HEK293 (cell line): ENCODE data around the gene APC2.

Experiments
- CTCF ChIA-PET: fragments of 350-600 bp; formaldehyde crosslinking; extraction: SDS; loops from one replicate; lab custom pipeline; 2021; ENCODE audit warnings: antibody characterized with exemption; lab: Yijun Ruan, JAX
- POLR2A ChIA-PET: fragments of 300-600 bp; formaldehyde crosslinking; extraction: SDS; loops from one replicate; lab custom pipeline; 2020; ENCODE audit warnings: antibody characterized with exemption, inconsistent platforms; lab: Yijun Ruan, JAX
- H3K27ac ChIP-seq: fragments of 200-500 bp; sonication (Bioruptor generic); 2 replicates; pipeline ENCODE4 v1.5.1; 2014; ENCODE audit warnings: low read depth, low read length, control low read depth, inconsistent platforms; ENCODE audit errors: extremely low read depth
- H3K36me3 ChIP-seq, 2 experiments: fragments of 200-500 bp in 1 of 2; sonication (Bioruptor generic) in 1 of 2; 1 replicate in 1 of 2; 2 replicates in 1 of 2; pipeline ENCODE4 v1.5.1; 2014 to 2017; ENCODE audit warnings: inconsistent platforms in 2 of 2, low read length in 2 of 2; ENCODE audit not compliant: control insufficient read depth in 2 of 2, insufficient read depth in 1 of 2
- H3K4me1 ChIP-seq: fragments of 200-500 bp; sonication (Bioruptor generic); 2 replicates; pipeline ENCODE4 v1.5.1; 2014; ENCODE audit warnings: mild to moderate bottlenecking, low read length, inconsistent platforms; ENCODE audit not compliant: control insufficient read depth, insufficient read depth
- H3K4me3 ChIP-seq: 2 replicates; pipeline ENCODE4 v1.5.1; 2011; ENCODE audit warnings: low read depth, mild to moderate bottlenecking, control low read depth, low read length, moderate library complexity
- H3K9me3 ChIP-seq: fragments of 200-500 bp; sonication (Bioruptor generic); 2 replicates; pipeline ENCODE4 v1.5.1; 2014; ENCODE audit warnings: low read depth, low read length, inconsistent platforms; ENCODE audit not compliant: control insufficient read depth, insufficient read depth
- BCL11A ChIP-seq: fragments of 450-650 bp; formaldehyde crosslinking; IDR thresholded peaks from 2 replicates; pipeline ENCODE4 v1.5.1; 2016; ENCODE audit warnings: low read depth, missing biosample characterization, missing genetic modification characterization
- BCL11B ChIP-seq: fragments of 450-650 bp; formaldehyde crosslinking; IDR thresholded peaks from 2 replicates; pipeline ENCODE4 v1.5.1; 2016; ENCODE audit warnings: low read depth, missing biosample characterization, missing genetic modification characterization
- GLIS1 ChIP-seq: fragments of 450-650 bp; formaldehyde crosslinking; IDR thresholded peaks from 2 replicates; pipeline ENCODE4 v1.5.1; 2016; ENCODE audit warnings: missing biosample characterization, missing genetic modification characterization
- MEIS1 ChIP-seq: sonication (generic); formaldehyde crosslinking; IDR thresholded peaks from 2 replicates; pipeline ENCODE4 v1.8.1; 2022; ENCODE audit warnings: missing genetic modification reagents, mild to moderate bottlenecking, borderline replicate concordance
- SETDB1 ChIP-seq: IDR thresholded peaks from one replicate; pipeline ENCODE4 v1.6.1; 2017; ENCODE audit warnings: mild to moderate bottlenecking, low read length, moderate library complexity, mixed read lengths; ENCODE audit not compliant: insufficient read length
- ZFP37 ChIP-seq: fragments of 450-650 bp; formaldehyde crosslinking; IDR thresholded peaks from 2 replicates; pipeline ENCODE4 v1.5.1; 2016; ENCODE audit warnings: missing biosample characterization, missing genetic modification characterization
- ZNF140 ChIP-seq: fragments of 450-650 bp; formaldehyde crosslinking; IDR thresholded peaks from 2 replicates; pipeline ENCODE4 v1.5.1; 2016; ENCODE audit warnings: missing biosample characterization, missing genetic modification characterization
- ZNF146 ChIP-seq: fragments of 450-650 bp; formaldehyde crosslinking; IDR thresholded peaks from 2 replicates; pipeline ENCODE4 v1.5.1; 2016; ENCODE audit warnings: missing biosample characterization, missing genetic modification characterization
- ZNF202 ChIP-seq: fragments of 450-650 bp; formaldehyde crosslinking; IDR thresholded peaks from 2 replicates; pipeline ENCODE4 v1.5.1; 2016; ENCODE audit warnings: missing biosample characterization, missing genetic modification characterization, borderline replicate concordance
- ZNF274 ChIP-seq, 2 experiments: fragments of 200-500 bp in 1 of 2; fragments of 450-650 bp in 1 of 2; sonication (Bioruptor generic) in 1 of 2; formaldehyde crosslinking in 1 of 2; IDR thresholded peaks; 2 replicates each; pipeline versions ENCODE4 v1.5.1 to v1.6.1; 2014 to 2016; ENCODE audit warnings: borderline replicate concordance in 1 of 2, inconsistent platforms in 1 of 2, low read length in 1 of 2, missing biosample characterization in 1 of 2, missing genetic modification characterization in 1 of 2
- ZNF350 ChIP-seq: fragments of 450-650 bp; formaldehyde crosslinking; IDR thresholded peaks from 2 replicates; pipeline ENCODE4 v1.5.0; 2017; ENCODE audit warnings: missing biosample characterization, mild to moderate bottlenecking, missing genetic modification characterization
- ZNF354C ChIP-seq: fragments of 450-650 bp; formaldehyde crosslinking; IDR thresholded peaks from 2 replicates; pipeline ENCODE4 v1.5.1; 2016; ENCODE audit warnings: missing biosample characterization, missing genetic modification characterization, low read depth, borderline replicate concordance
- ZNF658 ChIP-seq: fragments of 450-650 bp; formaldehyde crosslinking; IDR thresholded peaks from 2 replicates; pipeline ENCODE4; 2016; ENCODE audit warnings: missing biosample characterization, missing genetic modification characterization
- ZNF76 ChIP-seq: fragments of 450-650 bp; formaldehyde crosslinking; IDR thresholded peaks from 2 replicates; pipeline ENCODE4; 2016; ENCODE audit warnings: low read depth, missing biosample characterization, missing genetic modification characterization, borderline replicate concordance
- TF ChIP-seq, protein P1 (sequence below): fragments of 450-650 bp; formaldehyde crosslinking; IDR thresholded peaks from 2 replicates; pipeline ENCODE4 v1.5.1; 2016; ENCODE audit warnings: missing biosample characterization, missing genetic modification characterization
- TF ChIP-seq, protein P2 (sequence below): fragments of 450-650 bp; formaldehyde crosslinking; IDR thresholded peaks from 2 replicates; pipeline ENCODE4 v1.5.1; 2016; ENCODE audit warnings: missing biosample characterization, missing genetic modification characterization
- TF ChIP-seq, protein P3 (sequence below): fragments of 450-650 bp; formaldehyde crosslinking; IDR thresholded peaks from 2 replicates; pipeline ENCODE4 v1.5.1; 2016; ENCODE audit warnings: missing biosample characterization, missing genetic modification characterization
- TF ChIP-seq, protein P4 (sequence below): fragments of 450-650 bp; formaldehyde crosslinking; IDR thresholded peaks from 2 replicates; pipeline ENCODE4 v1.5.1; 2016; ENCODE audit warnings: missing biosample characterization, missing genetic modification characterization
- TF ChIP-seq, protein P5 (sequence below): fragments of 450-650 bp; formaldehyde crosslinking; IDR thresholded peaks from 2 replicates; pipeline ENCODE4 v1.5.1; 2016; ENCODE audit warnings: missing biosample characterization, missing genetic modification characterization, borderline replicate concordance

Gene APC2

DNA sequence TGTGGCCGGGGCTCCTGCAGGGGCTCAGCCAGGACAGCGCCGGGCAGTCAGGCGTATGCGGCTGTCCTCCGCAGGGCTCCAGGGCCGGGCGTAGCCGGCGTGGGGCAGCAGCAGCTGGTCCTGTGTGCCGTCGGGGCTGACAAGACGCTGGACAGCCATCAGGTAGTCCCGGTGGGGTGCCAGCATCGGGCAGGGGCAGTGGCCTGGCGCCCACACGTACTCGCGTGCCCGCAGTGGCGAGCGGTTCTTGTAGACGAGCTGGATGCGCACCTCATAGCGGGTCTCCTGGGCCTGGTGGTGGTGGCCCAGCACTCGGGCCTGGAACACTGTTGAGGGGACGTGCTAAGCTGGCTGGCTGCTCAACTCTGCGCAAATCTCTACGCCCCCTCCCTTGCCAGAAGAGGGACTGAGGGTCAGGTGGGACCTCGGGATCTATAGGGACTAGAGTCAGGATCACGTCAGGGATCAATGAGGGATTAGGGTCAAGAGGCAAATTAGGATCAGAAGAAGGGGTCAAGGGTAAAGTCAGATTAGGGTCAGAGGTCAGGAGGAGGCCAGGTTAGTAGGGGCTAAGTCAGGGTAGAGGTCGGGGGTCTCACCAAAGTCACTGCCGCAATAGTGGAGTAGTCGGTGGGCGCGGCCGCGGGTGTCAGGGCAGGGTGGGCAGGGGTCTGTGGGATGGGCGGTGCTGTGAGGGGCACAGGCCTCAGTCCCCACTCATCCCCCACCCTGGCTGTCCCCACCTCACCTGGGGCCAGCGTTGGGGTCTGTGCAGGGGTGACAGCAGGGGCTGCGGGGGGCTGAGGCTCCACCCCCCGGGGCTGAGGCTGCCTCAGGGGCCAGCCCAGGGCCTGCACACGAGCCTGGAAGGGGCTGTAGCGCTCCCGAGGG is 56.3 kb downstream of the APC2 start:
- Histone ChIP-seq H3K27ac (no peak overlapping the region), H3K4me1 (peaks cover 3% of the 10 kb centered on the region; the same call in 1 of the 2 replicates), H3K4me3 (no peak overlapping the region), H3K36me3 (no peaks in the 10 kb centered on the region), H3K9me3 (no peaks in the 10 kb centered on the region)
- TF ChIP-seq, protein P1, sequence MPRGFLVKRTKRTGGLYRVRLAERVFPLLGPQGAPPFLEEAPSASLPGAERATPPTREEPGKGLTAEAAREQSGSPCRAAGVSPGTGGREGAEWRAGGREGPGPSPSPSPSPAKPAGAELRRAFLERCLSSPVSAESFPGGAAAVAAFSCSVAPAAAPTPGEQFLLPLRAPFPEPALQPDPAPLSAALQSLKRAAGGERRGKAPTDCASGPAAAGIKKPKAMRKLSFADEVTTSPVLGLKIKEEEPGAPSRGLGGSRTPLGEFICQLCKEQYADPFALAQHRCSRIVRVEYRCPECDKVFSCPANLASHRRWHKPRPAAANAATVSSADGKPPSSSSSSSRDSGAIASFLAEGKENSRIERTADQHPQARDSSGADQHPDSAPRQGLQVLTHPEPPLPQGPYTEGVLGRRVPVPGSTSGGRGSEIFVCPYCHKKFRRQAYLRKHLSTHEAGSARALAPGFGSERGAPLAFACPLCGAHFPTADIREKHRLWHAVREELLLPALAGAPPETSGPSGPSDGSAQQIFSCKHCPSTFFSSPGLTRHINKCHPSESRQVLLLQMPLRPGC (tag by site-specific recombination): no peak
- TF ChIP-seq ZNF146 (tag by site-specific recombination): no peak
- no peak for TF ChIP-seq ZNF658 (tag by site-specific recombination)
- no peak for TF ChIP-seq ZNF202 (tag by site-specific recombination)
- TF ChIP-seq ZNF350 (tag by site-specific recombination): no peak
- TF ChIP-seq, protein P2, sequence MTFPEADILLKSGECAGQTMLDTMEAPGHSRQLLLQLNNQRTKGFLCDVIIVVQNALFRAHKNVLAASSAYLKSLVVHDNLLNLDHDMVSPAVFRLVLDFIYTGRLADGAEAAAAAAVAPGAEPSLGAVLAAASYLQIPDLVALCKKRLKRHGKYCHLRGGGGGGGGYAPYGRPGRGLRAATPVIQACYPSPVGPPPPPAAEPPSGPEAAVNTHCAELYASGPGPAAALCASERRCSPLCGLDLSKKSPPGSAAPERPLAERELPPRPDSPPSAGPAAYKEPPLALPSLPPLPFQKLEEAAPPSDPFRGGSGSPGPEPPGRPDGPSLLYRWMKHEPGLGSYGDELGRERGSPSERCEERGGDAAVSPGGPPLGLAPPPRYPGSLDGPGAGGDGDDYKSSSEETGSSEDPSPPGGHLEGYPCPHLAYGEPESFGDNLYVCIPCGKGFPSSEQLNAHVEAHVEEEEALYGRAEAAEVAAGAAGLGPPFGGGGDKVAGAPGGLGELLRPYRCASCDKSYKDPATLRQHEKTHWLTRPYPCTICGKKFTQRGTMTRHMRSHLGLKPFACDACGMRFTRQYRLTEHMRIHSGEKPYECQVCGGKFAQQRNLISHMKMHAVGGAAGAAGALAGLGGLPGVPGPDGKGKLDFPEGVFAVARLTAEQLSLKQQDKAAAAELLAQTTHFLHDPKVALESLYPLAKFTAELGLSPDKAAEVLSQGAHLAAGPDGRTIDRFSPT (tag by site-specific recombination): peak; percentile 16; the same call in 1 of the 2 replicates
- peak; percentile 94 for TF ChIP-seq BCL11B (tag by site-specific recombination)
- no peak for TF ChIP-seq ZNF274 (IDR thresholded peaks at IDR 0.05; ENCODE audit: low read length)
- TF ChIP-seq ZNF274 (tag by site-specific recombination; IDR thresholded peaks at IDR 0.05; ENCODE audit: borderline replicate concordance): no peak
- TF ChIP-seq GLIS1 (tag by site-specific recombination): peak; percentile 38
- TF ChIP-seq SETDB1: no peak
- no peak for TF ChIP-seq ZNF76 (tag by site-specific recombination)
- peak; percentile 70; the same call in 1 of the 2 replicates for TF ChIP-seq BCL11A (tag by site-specific recombination)
- TF ChIP-seq, protein P3, sequence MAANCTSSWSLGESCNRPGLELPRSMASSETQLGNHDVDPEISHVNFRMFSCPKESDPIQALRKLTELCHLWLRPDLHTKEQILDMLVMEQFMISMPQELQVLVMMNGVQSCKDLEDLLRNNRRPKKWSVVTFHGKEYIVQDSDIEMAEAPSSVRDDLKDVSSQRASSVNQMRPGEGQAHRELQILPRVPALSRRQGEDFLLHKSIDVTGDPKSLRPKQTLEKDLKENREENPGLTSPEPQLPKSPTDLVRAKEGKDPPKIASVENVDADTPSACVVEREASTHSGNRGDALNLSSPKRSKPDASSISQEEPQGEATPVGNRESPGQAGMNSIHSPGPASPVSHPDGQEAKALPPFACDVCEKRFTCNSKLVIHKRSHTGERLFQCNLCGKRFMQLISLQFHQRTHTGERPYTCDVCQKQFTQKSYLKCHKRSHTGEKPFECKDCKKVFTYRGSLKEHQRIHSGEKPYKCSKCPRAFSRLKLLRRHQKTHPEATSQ: no peak
- TF ChIP-seq, protein P4, sequence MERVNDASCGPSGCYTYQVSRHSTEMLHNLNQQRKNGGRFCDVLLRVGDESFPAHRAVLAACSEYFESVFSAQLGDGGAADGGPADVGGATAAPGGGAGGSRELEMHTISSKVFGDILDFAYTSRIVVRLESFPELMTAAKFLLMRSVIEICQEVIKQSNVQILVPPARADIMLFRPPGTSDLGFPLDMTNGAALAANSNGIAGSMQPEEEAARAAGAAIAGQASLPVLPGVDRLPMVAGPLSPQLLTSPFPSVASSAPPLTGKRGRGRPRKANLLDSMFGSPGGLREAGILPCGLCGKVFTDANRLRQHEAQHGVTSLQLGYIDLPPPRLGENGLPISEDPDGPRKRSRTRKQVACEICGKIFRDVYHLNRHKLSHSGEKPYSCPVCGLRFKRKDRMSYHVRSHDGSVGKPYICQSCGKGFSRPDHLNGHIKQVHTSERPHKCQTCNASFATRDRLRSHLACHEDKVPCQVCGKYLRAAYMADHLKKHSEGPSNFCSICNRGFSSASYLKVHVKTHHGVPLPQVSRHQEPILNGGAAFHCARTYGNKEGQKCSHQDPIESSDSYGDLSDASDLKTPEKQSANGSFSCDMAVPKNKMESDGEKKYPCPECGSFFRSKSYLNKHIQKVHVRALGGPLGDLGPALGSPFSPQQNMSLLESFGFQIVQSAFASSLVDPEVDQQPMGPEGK (tag by site-specific recombination): 0 out of 2 replicates have a peak, but pooled peaks have one; percentile 14
- TF ChIP-seq ZFP37 (tag by site-specific recombination): no peak
- no peak for TF ChIP-seq ZNF354C (tag by site-specific recombination)
- no peak for TF ChIP-seq MEIS1 (CRISPR knock-in tag)
- TF ChIP-seq, protein P5, sequence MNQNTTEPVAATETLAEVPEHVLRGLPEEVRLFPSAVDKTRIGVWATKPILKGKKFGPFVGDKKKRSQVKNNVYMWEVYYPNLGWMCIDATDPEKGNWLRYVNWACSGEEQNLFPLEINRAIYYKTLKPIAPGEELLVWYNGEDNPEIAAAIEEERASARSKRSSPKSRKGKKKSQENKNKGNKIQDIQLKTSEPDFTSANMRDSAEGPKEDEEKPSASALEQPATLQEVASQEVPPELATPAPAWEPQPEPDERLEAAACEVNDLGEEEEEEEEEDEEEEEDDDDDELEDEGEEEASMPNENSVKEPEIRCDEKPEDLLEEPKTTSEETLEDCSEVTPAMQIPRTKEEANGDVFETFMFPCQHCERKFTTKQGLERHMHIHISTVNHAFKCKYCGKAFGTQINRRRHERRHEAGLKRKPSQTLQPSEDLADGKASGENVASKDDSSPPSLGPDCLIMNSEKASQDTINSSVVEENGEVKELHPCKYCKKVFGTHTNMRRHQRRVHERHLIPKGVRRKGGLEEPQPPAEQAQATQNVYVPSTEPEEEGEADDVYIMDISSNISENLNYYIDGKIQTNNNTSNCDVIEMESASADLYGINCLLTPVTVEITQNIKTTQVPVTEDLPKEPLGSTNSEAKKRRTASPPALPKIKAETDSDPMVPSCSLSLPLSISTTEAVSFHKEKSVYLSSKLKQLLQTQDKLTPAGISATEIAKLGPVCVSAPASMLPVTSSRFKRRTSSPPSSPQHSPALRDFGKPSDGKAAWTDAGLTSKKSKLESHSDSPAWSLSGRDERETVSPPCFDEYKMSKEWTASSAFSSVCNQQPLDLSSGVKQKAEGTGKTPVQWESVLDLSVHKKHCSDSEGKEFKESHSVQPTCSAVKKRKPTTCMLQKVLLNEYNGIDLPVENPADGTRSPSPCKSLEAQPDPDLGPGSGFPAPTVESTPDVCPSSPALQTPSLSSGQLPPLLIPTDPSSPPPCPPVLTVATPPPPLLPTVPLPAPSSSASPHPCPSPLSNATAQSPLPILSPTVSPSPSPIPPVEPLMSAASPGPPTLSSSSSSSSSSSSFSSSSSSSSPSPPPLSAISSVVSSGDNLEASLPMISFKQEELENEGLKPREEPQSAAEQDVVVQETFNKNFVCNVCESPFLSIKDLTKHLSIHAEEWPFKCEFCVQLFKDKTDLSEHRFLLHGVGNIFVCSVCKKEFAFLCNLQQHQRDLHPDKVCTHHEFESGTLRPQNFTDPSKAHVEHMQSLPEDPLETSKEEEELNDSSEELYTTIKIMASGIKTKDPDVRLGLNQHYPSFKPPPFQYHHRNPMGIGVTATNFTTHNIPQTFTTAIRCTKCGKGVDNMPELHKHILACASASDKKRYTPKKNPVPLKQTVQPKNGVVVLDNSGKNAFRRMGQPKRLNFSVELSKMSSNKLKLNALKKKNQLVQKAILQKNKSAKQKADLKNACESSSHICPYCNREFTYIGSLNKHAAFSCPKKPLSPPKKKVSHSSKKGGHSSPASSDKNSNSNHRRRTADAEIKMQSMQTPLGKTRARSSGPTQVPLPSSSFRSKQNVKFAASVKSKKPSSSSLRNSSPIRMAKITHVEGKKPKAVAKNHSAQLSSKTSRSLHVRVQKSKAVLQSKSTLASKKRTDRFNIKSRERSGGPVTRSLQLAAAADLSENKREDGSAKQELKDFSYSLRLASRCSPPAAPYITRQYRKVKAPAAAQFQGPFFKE: no peak
- no peak for TF ChIP-seq ZNF140
- ChIA-PET POLR2A (interaction anchor here (0.6 to 1.6 kb wide), 2 partner anchors 15 to 89 kb away, joined by 3 read pairs; partner anchors contain the start of gene REEP6), CTCF (interaction anchor here (0.6 kb wide), 1 partner anchor 312 kb away, joined by 4 read pairs; no protein-coding TSS in a partner anchor)
